Mammary epithelial cell (primary cell): ENCODE results near the gene SIGLEC9.

Experiments used
- EZH2 ChIP-seq: IDR thresholded peaks from 2 replicates; pipeline ENCODE4 v1.6.1; 2012; ENCODE audit warnings: low read length, inconsistent platforms, borderline replicate concordance
- TF ChIP-seq, protein P1 (sequence below), 2 donors: IDR thresholded peaks in 1 of 2; conservative IDR thresholded peaks in 1 of 2; 2 replicates each; pipeline ENCODE4 v1.5.1; 2011 to 2012; ENCODE audit warnings: inconsistent platforms in 2 of 2, low read length in 2 of 2, mild to moderate bottlenecking in 2 of 2, control low read depth in 1 of 2, low read depth in 1 of 2; ENCODE audit not compliant: insufficient read depth in 1 of 2; ENCODE audit errors: extremely low read depth in 1 of 2

DNA sequence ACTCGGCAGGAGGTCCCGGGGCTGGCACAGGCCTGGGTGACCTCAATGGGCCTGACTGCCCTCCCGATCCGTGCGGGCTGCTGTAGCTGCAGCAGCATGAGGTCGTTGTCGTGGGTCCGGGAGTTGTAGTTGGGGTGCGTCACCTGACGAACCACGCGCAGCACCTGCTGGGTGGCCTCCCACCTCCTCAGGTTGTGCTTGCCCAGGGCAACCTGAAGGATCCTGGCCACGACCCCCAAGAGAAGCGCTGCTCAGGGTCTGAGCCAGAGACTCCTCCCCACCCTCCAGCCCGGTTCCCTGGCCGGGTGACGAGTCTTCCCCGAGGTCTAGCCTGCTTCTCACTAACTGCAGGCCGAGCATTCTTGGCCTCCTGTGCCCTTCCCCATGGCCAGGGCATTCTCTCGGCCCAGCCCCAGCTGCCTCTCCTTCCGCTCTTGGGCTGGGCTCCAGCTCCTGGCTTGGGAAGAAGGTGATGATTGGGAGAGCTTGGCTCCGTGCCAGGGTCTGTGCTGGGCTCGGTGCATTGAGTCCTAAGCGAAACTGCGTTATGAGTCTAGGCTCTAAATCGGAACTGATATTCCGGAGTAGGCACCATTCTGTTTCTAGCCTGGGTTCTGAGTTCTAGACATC, 45.1 kb upstream of the SIGLEC9 start:
- TF ChIP-seq, protein P1, sequence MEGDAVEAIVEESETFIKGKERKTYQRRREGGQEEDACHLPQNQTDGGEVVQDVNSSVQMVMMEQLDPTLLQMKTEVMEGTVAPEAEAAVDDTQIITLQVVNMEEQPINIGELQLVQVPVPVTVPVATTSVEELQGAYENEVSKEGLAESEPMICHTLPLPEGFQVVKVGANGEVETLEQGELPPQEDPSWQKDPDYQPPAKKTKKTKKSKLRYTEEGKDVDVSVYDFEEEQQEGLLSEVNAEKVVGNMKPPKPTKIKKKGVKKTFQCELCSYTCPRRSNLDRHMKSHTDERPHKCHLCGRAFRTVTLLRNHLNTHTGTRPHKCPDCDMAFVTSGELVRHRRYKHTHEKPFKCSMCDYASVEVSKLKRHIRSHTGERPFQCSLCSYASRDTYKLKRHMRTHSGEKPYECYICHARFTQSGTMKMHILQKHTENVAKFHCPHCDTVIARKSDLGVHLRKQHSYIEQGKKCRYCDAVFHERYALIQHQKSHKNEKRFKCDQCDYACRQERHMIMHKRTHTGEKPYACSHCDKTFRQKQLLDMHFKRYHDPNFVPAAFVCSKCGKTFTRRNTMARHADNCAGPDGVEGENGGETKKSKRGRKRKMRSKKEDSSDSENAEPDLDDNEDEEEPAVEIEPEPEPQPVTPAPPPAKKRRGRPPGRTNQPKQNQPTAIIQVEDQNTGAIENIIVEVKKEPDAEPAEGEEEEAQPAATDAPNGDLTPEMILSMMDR (conservative IDR thresholded peaks at IDR 0.05 in 1 of 2, IDR thresholded peaks at IDR 0.05 in 1 of 2; ENCODE audit: extremely low read depth in 1 of 2, insufficient read depth in 1 of 2, low read depth in 1 of 2, low read length in 2 of 2), result no peak
- no peak for TF ChIP-seq EZH2
